KMS-11 (cell line): Measurements from ENCODE around the gene RPP25L.

ENCODE experiments used
- H2AFZ ChIP-seq: fragments of 200-600 bp; sonication (generic); 2 replicates; pipeline ENCODE4 v1.6.1; 2016; ENCODE audit warnings: antibody characterized with exemption, mixed run types, low read depth
- H3K27ac ChIP-seq: fragments of 200-600 bp; sonication (generic); 2 replicates; pipeline ENCODE4 v1.6.1; 2016; ENCODE audit warnings: mild to moderate bottlenecking, mixed run types
- H3K27me3 ChIP-seq: fragments of 200-600 bp; sonication (generic); 2 replicates; pipeline ENCODE4 v1.6.1; 2017; ENCODE audit warnings: mild to moderate bottlenecking, low read depth, mixed run types, moderate library complexity; ENCODE audit not compliant: insufficient read depth
- H3K36me3 ChIP-seq: fragments of 200-600 bp; sonication (generic); 2 replicates; pipeline ENCODE4 v1.6.1; 2017; ENCODE audit warnings: mild to moderate bottlenecking, mixed run types; ENCODE audit not compliant: insufficient read depth
- H3K4me1 ChIP-seq: fragments of 200-600 bp; sonication (generic); 2 replicates; pipeline ENCODE4 v1.6.1; 2016; ENCODE audit warnings: mild to moderate bottlenecking, low read depth, mixed run types; ENCODE audit not compliant: poor library complexity, severe bottlenecking
- H3K4me2 ChIP-seq: fragments of 200-600 bp; sonication (generic); 2 replicates; pipeline ENCODE4 v1.7.0; 2016; ENCODE audit warnings: mild to moderate bottlenecking, mixed run types
- H3K4me3 ChIP-seq: fragments of 200-600 bp; sonication (generic); IDR thresholded peaks from 2 replicates; pipeline ENCODE4 v1.6.1; 2017; ENCODE audit warnings: low read depth, low read length, mixed read lengths; ENCODE audit not compliant: insufficient read depth
- H3K79me2 ChIP-seq: fragments of 200-600 bp; sonication (generic); 2 replicates; pipeline ENCODE4 v1.6.1; 2016; ENCODE audit warnings: low read depth, mixed run types; ENCODE audit not compliant: insufficient read depth
- H3K9ac ChIP-seq: fragments of 200-600 bp; sonication (generic); 2 replicates; pipeline ENCODE4 v1.6.1; 2016; ENCODE audit warnings: mild to moderate bottlenecking, mixed run types
- H4K20me1 ChIP-seq: fragments of 200-600 bp; sonication (generic); 2 replicates; pipeline ENCODE4 v1.6.1; 2016; ENCODE audit warnings: mild to moderate bottlenecking, mixed run types; ENCODE audit not compliant: insufficient read depth
- TF ChIP-seq, protein P1 (sequence below): fragments of 200-600 bp; sonication (generic); conservative IDR thresholded peaks from 2 replicates; pipeline ENCODE4 v1.6.1; 2017; ENCODE audit warnings: low read depth, mild to moderate bottlenecking, antibody characterized with exemption, low read length, moderate library complexity, mixed read lengths

The RPP25L gene

DNA sequence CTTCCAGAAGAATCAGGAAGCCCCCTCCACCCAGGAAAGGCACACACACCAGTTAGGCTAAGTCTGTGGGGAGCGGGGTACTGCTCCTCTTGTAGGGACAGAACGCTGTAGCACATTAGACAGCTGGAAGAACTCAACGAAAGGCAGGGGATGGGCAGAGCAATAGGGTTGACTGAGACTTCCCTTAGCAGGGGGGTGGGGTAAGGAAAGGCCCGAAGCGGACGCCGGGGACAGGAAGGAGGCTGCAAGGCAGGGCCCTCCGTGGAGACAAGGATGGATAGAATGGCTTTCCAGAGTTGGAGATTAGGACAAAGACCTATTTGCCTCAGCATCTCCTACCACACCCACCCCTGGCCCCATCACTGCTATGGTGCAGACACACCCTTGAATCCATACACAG lies 36.7 kb downstream of the RPP25L start:
- Histone ChIP-seq H3K79me2 (no peaks in the 10 kb centered on the region), H3K4me3 (no peak overlapping the region), H3K36me3 (no peaks in the 10 kb centered on the region), H3K27me3 (peaks cover 62% of the 10 kb centered on the region), H3K4me1 (no peaks in the 10 kb centered on the region), H4K20me1 (no peaks in the 10 kb centered on the region), H2AFZ (no peak overlapping the region), H3K27ac (no peak overlapping the region), H3K4me2 (no peak overlapping the region), H3K9ac (no peak overlapping the region)
- TF ChIP-seq, protein P1, sequence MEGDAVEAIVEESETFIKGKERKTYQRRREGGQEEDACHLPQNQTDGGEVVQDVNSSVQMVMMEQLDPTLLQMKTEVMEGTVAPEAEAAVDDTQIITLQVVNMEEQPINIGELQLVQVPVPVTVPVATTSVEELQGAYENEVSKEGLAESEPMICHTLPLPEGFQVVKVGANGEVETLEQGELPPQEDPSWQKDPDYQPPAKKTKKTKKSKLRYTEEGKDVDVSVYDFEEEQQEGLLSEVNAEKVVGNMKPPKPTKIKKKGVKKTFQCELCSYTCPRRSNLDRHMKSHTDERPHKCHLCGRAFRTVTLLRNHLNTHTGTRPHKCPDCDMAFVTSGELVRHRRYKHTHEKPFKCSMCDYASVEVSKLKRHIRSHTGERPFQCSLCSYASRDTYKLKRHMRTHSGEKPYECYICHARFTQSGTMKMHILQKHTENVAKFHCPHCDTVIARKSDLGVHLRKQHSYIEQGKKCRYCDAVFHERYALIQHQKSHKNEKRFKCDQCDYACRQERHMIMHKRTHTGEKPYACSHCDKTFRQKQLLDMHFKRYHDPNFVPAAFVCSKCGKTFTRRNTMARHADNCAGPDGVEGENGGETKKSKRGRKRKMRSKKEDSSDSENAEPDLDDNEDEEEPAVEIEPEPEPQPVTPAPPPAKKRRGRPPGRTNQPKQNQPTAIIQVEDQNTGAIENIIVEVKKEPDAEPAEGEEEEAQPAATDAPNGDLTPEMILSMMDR, result no peak

DNA sequence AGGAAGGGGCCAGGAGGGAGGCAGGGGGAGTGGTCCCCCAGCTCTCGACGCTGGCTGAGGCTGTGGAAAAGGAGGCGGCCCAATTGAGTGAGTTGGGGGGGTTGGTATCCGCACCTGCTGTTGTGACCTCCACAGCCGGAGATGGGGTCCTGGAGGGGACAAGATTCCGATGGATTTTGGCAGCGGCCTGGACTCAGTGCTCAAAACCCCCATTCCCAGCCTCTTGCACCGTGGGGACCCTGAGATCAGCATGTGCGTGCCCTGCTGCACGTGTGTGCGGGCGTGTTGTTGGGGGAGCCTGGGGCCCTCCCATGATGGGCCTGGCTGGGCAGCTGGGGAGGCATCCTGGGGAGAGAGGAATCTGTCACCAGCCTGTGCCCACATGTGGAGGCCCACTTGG lies 37.3 kb downstream of the RPP25L start:
- Histone ChIP-seq H3K36me3 (no peaks in the 10 kb centered on the region), H4K20me1 (no peaks in the 10 kb centered on the region), H3K79me2 (no peaks in the 10 kb centered on the region), H3K27ac (no peak overlapping the region), H3K4me1 (no peaks in the 10 kb centered on the region), H3K9ac (no peak overlapping the region), H3K4me2 (no peak overlapping the region), H3K27me3 (peaks cover 64% of the 10 kb centered on the region), H2AFZ (no peak overlapping the region), H3K4me3 (no peak overlapping the region)
- TF ChIP-seq, protein P1, result no peak

DNA sequence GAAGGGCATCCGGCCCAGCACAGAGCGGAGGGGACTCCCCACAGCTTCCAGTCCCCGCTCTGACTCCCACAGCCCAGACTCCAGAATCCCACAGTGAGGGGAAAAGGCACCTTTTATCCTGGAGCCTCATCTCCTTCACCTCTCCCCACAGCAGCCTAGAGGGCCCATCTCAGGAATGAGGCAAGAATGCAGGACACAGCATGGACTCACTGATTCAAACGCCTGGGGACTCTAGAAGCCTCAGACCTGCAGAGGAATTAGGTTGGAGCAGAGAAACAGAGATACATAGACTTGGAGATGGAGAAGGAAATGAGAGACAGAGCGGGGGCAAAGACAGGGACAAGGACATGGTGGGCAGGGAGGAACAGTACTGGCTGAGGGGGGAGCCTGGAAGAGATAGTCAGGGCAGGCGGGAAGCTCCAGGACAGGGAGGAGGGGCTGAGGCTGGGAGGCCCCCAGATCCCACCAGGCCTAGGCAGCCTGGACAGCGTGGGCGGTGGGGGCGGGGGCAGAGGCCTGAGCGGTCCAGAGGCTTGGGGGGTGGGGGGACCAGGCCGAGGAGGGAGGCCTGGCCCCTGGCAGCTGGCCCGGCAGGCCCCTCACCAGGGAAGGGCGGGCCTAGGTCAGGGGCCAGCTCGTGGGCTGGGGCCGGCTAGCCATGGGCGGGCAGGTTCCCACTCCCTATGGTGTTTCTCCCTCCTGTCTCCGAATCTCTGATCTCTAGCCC lies 38.1 kb downstream of the RPP25L start:
- Histone ChIP-seq H3K27ac (no peak overlapping the region), H3K9ac (no peak overlapping the region), H3K36me3 (no peaks in the 10 kb centered on the region), H3K4me1 (no peaks in the 10 kb centered on the region), H3K27me3 (peaks cover 61% of the 10 kb centered on the region), H3K79me2 (no peaks in the 10 kb centered on the region), H3K4me3 (no peak overlapping the region), H4K20me1 (no peaks in the 10 kb centered on the region), H2AFZ (no peak overlapping the region), H3K4me2 (no peak overlapping the region)
- TF ChIP-seq, protein P1, result no peak

DNA sequence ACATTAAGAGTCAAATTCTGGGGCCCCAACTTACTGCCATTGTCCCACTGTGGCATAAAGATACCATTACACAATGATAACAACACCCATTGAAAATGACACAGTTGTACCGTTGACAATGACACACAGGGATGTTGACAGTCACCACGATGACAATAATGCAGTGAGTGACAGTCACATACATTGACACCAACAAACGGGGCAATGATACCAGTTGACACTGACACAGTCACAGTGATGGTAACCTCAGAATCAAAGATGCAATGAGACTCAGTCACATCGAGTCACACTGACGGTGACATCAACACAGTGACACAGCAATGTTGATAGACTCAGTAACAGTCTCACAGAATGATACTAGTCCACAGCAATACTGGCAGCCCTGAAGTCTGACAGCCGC lies 39.3 kb downstream of the RPP25L start:
- Histone ChIP-seq H3K27me3 (peaks cover 52% of the 10 kb centered on the region), H2AFZ (no peak overlapping the region), H3K27ac (no peak overlapping the region), H3K4me3 (no peak overlapping the region), H3K9ac (no peak overlapping the region), H3K4me2 (no peak overlapping the region), H3K36me3 (no peaks in the 10 kb centered on the region), H4K20me1 (no peaks in the 10 kb centered on the region), H3K79me2 (no peaks in the 10 kb centered on the region), H3K4me1 (no peaks in the 10 kb centered on the region)
- TF ChIP-seq, protein P1, result no peak
